Brain microvascular endothelial cell (primary cell): ENCODE measurements around the gene IDI2.

Experiments
- DNase-seq: peaks from one replicate; pipeline ENCODE4 v3.0.0-alpha.2; 2020
- H3K27ac ChIP-seq: fragments of 250-450 bp; sonication (Bioruptor Pico); 2 replicates; pipeline ENCODE4 v1.5.1; 2020; ENCODE audit warnings: mild to moderate bottlenecking, moderate library complexity
- H3K27me3 ChIP-seq: fragments of 250-450 bp; sonication (Bioruptor Pico); replicated peaks from 2 replicates; pipeline ENCODE4 v1.5.1; 2020; ENCODE audit warnings: mild to moderate bottlenecking
- H3K36me3 ChIP-seq: fragments of 250-450 bp; sonication (Bioruptor Pico); replicated peaks from 2 replicates; pipeline ENCODE4 v1.5.1; 2020; ENCODE audit warnings: mild to moderate bottlenecking
- H3K4me3 ChIP-seq: 2 replicates; pipeline ENCODE4 v1.5.1; 2011; ENCODE audit warnings: low read depth, mild to moderate bottlenecking, control low read depth, low read length, moderate library complexity
- CTCF ChIP-seq: IDR thresholded peaks from 2 replicates; pipeline ENCODE4 v1.5.1; 2011; ENCODE audit warnings: low read depth, mild to moderate bottlenecking, moderate library complexity, low read length, control low read depth, inconsistent platforms; ENCODE audit errors: missing control alignments
- in situ Hi-C: cut with HindIII; loops from 2 replicates; pipeline ENCODE4 v1.10.0; 2017; ENCODE audit warnings: low sequenced_read_pairs, low pct_ligation_motif_present

The IDI2 gene

GRCh38 chr10:974785-975074 is 50.9 kb downstream of the IDI2 start:
- no peaks in the 10 kb centered on the region for H3K27me3 ChIP-seq
- H3K27ac ChIP-seq: no peak overlapping the region
- H3K36me3 ChIP-seq: no peaks in the 10 kb centered on the region
- in situ Hi-C loops: no loop called here
- DNase-seq: no peak
- TF ChIP-seq CTCF: no peak
- H3K4me3 ChIP-seq: no peak overlapping the region

- no peak overlapping the region for H3K4me3 ChIP-seq
- H3K36me3 ChIP-seq: no peaks in the 10 kb centered on the region
- peak; percentile 73 for DNase-seq
- no peaks in the 10 kb centered on the region for H3K27me3 ChIP-seq
- no peak for TF ChIP-seq CTCF
- in situ Hi-C loops: no loop called here
- no peak overlapping the region for H3K27ac ChIP-seq
These were observed 51.4 kb downstream of the IDI2 start for GRCh38 chr10:974038-974784.

DNA sequence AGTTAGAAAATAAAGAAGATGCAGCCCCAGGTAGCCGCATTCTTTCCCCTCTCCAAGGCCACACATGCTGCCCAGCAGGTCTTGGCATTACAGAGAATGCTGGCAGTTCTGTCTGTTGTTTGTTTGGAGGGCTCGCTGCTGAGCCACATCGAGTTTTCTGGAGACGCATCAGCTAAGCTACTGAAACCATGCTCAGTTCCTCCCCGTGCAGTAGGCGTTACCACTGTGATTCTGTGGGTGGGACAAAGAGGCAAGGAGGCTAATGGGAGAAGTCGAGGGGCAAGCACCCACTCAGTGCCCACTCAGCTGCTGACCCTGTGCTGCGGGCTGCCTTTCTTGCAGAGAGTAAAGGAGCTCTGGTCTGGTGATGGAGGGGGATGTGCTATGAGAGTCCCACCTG is 52.9 kb downstream of the IDI2 start:
- no peak overlapping the region for H3K27ac ChIP-seq
- no peaks in the 10 kb centered on the region for H3K36me3 ChIP-seq
- no peaks in the 10 kb centered on the region for H3K27me3 ChIP-seq
- H3K4me3 ChIP-seq: no peak overlapping the region
- no peak for DNase-seq
- in situ Hi-C loops: no loop called here
- TF ChIP-seq CTCF: no peak

DNA sequence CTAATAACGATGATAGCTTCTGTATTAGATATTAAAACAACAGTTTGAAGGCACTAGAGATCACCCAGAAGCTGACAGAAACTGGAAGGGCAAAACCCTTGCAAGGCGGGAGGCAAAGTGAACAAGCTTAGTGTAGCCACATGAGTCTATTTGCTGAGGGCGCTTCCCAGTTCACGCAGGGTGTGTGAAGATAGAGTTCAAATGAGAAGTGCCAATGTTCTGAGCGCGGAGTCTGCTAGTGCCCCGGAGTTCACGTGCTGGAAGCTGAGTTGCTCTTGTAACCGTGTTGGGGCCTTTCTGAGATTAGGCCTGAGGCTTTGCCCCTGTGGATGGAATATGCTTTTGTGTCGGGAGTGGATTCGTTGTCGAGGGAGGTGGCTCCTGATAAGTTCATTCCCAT is 54.0 kb downstream of the IDI2 start:
- Histone ChIP-seq H3K27me3 (no peaks in the 10 kb centered on the region), H3K27ac (no peak overlapping the region), H3K36me3 (no peaks in the 10 kb centered on the region), H3K4me3 (no peak overlapping the region)
- no peak for TF ChIP-seq CTCF
- in situ Hi-C loops: no loop called here
- no peak for DNase-seq

- Histone ChIP-seq H3K27ac (no peak overlapping the region), H3K36me3 (no peaks in the 10 kb centered on the region), H3K4me3 (no peak overlapping the region), H3K27me3 (no peaks in the 10 kb centered on the region)
- DNase-seq: no peak
- in situ Hi-C loops: no loop called here
- TF ChIP-seq CTCF: no peak
These were observed 54.5 kb downstream of the IDI2 start for GRCh38 chr10:971150-971542.
